BE2C (cell line): ENCODE measurements around the gene CIPC.

Experiments
- DNase-seq: peaks from one replicate; pipeline ENCODE4 v3.0.0-alpha.2; 2020
- H3K27me3 ChIP-seq: fragments of 250-450 bp; sonication (Bioruptor Pico); 2 replicates; pipeline ENCODE4 v1.5.1; 2020; ENCODE audit warnings: mild to moderate bottlenecking
- H3K36me3 ChIP-seq: fragments of 250-450 bp; sonication (Bioruptor Pico); 2 replicates; pipeline ENCODE4 v1.5.1; 2020; ENCODE audit warnings: mild to moderate bottlenecking
- H3K4me1 ChIP-seq: fragments of 250-450 bp; sonication (Bioruptor Pico); 2 replicates; pipeline ENCODE4 v1.5.1; 2020
- H3K4me3 ChIP-seq: 2 replicates; pipeline ENCODE4 v1.5.1; 2011; ENCODE audit warnings: low read depth, low read length
- H3K9me3 ChIP-seq: fragments of 250-450 bp; sonication (Bioruptor Pico); 2 replicates; pipeline ENCODE4 v1.5.1; 2020
- TF ChIP-seq, protein P1 (sequence below): IDR thresholded peaks from 2 replicates; pipeline ENCODE4 v1.5.1; 2012; ENCODE audit warnings: mild to moderate bottlenecking, low read depth, low read length

CIPC gene

DNA sequence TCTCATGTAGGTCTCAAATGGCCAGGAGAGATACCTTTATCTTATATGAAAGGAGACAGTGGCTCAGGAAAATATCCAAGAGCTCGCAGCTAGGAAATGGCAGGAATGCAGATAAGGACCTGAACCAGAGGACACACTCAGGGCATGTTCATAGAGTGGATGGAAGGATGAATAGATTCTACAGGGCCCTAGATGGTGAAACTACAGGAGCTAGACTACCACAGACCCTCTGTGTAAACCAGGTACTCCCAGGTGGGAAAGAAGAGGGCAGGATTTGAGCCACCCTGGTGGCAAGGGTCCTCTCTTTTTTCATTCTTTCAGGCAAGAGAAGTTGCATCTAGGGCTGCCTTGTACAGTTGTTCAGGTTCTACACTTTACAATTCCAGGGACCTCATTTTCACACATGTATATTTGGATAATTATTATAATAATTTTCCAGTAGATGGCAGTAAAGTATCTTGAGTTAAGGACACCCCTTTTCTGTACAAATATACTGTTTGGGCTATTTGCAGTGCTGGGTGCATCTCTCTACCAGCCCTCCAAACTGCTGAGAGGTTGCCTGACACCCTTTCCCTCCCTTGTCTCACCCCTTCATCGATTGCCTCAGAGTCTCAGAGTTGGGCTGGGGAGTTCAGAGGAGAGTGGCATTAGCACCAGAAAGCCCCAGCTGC is 54.0 kb downstream of the CIPC start:
- peak; percentile 23 for DNase-seq
- TF ChIP-seq, protein P1, sequence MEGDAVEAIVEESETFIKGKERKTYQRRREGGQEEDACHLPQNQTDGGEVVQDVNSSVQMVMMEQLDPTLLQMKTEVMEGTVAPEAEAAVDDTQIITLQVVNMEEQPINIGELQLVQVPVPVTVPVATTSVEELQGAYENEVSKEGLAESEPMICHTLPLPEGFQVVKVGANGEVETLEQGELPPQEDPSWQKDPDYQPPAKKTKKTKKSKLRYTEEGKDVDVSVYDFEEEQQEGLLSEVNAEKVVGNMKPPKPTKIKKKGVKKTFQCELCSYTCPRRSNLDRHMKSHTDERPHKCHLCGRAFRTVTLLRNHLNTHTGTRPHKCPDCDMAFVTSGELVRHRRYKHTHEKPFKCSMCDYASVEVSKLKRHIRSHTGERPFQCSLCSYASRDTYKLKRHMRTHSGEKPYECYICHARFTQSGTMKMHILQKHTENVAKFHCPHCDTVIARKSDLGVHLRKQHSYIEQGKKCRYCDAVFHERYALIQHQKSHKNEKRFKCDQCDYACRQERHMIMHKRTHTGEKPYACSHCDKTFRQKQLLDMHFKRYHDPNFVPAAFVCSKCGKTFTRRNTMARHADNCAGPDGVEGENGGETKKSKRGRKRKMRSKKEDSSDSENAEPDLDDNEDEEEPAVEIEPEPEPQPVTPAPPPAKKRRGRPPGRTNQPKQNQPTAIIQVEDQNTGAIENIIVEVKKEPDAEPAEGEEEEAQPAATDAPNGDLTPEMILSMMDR, result peak; percentile 40
- no peaks in the 10 kb centered on the region for H3K36me3 ChIP-seq

DNA sequence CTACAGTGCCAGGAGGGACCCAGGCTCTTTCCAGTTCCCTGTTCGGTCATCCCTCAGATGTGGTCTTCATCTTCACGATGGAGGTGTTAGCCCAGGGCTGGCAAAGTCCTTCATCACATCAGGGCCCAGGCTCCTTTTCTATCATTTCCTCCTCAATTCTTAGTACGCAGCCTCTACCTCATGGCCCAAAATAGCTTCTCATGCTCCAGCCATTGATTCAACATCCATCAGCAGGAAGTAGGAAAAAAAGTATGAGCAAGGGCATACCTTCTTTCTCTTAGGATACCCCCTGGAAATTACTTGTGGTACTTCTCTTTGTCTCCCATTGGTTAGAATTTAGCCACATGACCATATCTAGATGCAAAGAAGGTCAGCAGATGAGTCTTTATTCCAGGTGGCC is 55.7 kb downstream of the CIPC start:
- Histone ChIP-seq H3K27me3 (no peaks in the 10 kb centered on the region), H3K36me3 (no peaks in the 10 kb centered on the region), H3K9me3 (no peaks in the 10 kb centered on the region), H3K4me3 (no peak overlapping the region), H3K4me1 (peaks cover 10% of the 10 kb centered on the region)
- TF ChIP-seq, protein P1, result no peak
- no peak for DNase-seq

More for the DNA sequence above, 54.0 kb downstream of the CIPC start:
- Histone ChIP-seq H3K27me3 (no peaks in the 10 kb centered on the region), H3K4me3 (no peak overlapping the region), H3K9me3 (no peaks in the 10 kb centered on the region), H3K4me1 (no peaks in the 10 kb centered on the region)

DNA sequence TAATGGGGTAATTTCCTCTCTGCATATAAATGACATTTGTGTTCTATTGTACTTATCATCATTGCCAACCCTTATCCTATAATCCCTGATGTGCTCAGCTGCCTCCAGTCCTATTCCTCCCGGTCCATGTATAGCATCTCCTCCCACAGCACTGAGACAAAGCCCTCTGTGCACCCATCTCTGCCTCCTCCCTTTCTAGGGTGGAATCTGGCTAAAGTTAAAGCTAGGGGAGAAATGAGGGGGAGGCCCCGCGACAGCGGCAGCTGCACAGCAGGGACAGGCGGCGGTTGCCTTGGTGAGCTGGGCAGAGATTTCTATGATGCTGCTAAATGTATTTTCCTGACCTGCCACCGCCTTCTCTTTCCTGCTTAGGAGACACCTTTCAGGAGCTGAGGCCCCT is 56.4 kb downstream of the CIPC start:
- Histone ChIP-seq H3K4me1 (peaks cover 13% of the 10 kb centered on the region), H3K36me3 (no peaks in the 10 kb centered on the region)
- no peak for DNase-seq

DNA sequence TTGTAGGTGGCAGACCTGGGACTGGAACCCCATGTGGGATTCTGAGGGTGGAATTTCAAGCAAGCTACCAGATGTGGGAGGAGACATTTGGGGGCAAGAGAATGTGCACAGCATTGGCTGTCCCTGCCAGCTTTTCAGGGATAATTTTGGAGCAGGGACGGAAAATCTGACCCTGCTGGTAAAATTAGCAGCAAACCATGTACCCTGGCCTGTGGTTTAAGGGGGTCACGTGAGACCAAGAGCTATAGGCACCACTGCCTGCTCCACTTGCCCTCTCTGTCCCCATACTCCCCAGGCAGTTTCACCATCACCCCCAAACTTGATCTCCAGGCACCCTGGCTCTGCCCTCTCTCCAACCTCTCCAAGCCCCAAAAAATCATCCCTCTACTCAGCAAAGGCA is 57.0 kb downstream of the CIPC start:
- Histone ChIP-seq H3K9me3 (no peaks in the 10 kb centered on the region), H3K4me1 (peaks cover 13% of the 10 kb centered on the region), H3K36me3 (no peaks in the 10 kb centered on the region), H3K4me3 (no peak overlapping the region), H3K27me3 (no peaks in the 10 kb centered on the region)
- DNase-seq, result no peak
- TF ChIP-seq, protein P1, result no peak

More for the DNA sequence above, 56.4 kb downstream of the CIPC start:
- Histone ChIP-seq H3K9me3 (no peaks in the 10 kb centered on the region), H3K4me3 (no peak overlapping the region), H3K27me3 (no peaks in the 10 kb centered on the region)
- TF ChIP-seq, protein P1, result no peak

DNA sequence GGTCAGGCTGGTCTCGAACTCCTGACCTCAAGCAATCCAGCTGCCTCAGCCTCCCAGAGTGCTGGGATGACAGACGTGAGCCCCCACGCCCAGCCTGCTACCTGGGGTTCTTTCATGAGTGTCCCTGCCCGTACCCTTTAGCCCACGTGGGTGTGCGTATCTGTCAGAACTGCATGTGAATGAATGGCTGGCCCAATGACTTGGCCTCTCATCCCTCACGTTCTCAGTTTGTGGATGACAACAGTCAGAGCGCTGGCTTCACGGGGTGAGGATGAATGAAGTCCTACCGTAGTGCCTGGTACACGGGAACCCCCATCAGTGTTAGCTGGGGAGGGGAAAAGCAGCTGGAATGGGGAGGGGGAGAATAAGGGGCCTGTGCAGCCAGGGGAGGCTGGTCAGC is 59.7 kb downstream of the CIPC start:
- Histone ChIP-seq H3K9me3 (no peaks in the 10 kb centered on the region), H3K4me1 (peaks cover 13% of the 10 kb centered on the region), H3K36me3 (no peaks in the 10 kb centered on the region), H3K27me3 (no peaks in the 10 kb centered on the region), H3K4me3 (no peak overlapping the region)
- TF ChIP-seq, protein P1, result no peak
- no peak for DNase-seq

DNA sequence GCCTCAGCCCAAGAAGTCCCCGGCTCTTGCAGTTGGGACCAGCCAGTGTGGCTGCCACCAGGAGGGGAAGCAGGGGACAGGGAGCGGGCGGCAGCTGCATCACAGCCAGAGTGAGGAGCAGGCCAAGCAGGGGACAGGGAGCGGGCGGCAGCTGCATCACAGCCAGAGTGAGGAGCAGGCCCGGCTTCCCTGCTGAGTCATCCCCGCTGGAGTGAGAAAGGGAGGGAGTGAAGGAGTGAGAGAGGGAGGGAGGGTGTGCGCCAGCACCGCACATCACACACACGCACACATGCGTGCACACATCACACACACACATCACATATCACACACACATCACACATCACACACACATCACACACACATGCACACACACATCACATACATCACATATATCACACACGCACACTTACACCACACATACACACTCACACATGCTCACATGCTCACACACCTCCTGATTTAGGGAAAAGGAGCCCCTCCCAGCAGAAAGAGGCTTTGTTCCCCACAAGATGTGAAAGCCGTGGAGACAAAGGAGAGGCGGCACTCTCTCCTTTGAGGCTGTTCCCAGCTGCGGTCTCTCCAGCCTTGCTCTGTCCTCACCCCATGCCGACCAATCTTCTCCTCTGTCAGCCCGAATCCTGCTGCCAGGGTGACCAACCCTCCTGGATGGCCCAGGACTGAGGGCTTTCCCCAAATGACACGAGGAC is 60.3 kb downstream of the CIPC start:
- Histone ChIP-seq H3K27me3 (no peaks in the 10 kb centered on the region), H3K4me3 (no peak overlapping the region), H3K36me3 (no peaks in the 10 kb centered on the region), H3K9me3 (no peaks in the 10 kb centered on the region), H3K4me1 (peaks cover 13% of the 10 kb centered on the region)
- DNase-seq, result peak; percentile 93
- TF ChIP-seq, protein P1, result peak; percentile 21; the same call in 1 of the 2 replicates
